DND-41 (cell line): ENCODE data around the gene ARHGAP27.

ENCODE experiments used
- ATAC-seq: fragments of 200-7000 bp; cut with Tn5 transposase; 3 replicates; pipeline ENCODE4 v1.9.1; 2021; ENCODE audit warnings: low read depth; ENCODE audit not compliant: insufficient read depth
- DNase-seq: peaks from one replicate; pipeline ENCODE4 v3.0.0-alpha.2; 2020
- H2AFZ ChIP-seq: 2 replicates; pipeline ENCODE4 v1.6.0; 2012; ENCODE audit warnings: low read depth, low read length
- H3K27ac ChIP-seq: 2 replicates; pipeline ENCODE4 v1.5.1; 2012; ENCODE audit warnings: low read length, inconsistent platforms
- H3K27me3 ChIP-seq: fragments of 200-600 bp; sonication (generic); 2 replicates; pipeline ENCODE4 v1.6.0; 2012; ENCODE audit warnings: low read length, mild to moderate bottlenecking, inconsistent platforms; ENCODE audit not compliant: insufficient read depth, poor library complexity
- H3K36me3 ChIP-seq: 2 replicates; pipeline ENCODE4 v1.5.1; 2012; ENCODE audit warnings: low read length, inconsistent platforms; ENCODE audit not compliant: insufficient read depth
- H3K4me1 ChIP-seq: 2 replicates; pipeline ENCODE4 v1.5.1; 2012; ENCODE audit warnings: mild to moderate bottlenecking, low read length; ENCODE audit not compliant: insufficient read depth
- H3K4me2 ChIP-seq: 2 replicates; pipeline ENCODE4 v1.6.0; 2012; ENCODE audit warnings: mild to moderate bottlenecking, moderate library complexity, low read length, inconsistent platforms; ENCODE audit not compliant: insufficient read depth
- H3K4me3 ChIP-seq, 2 experiments: fragments of 200-600 bp in 1 of 2; shearing (Covaris generic) in 1 of 2; 2 replicates each; pipeline ENCODE4 v1.5.1; 2012 to 2016; ENCODE audit warnings: inconsistent platforms in 2 of 2, low read length in 2 of 2, mild to moderate bottlenecking in 2 of 2, low read depth in 1 of 2, moderate library complexity in 1 of 2
- H3K79me2 ChIP-seq: 2 replicates; pipeline ENCODE4 v1.6.0; 2012; ENCODE audit warnings: low read length, inconsistent platforms; ENCODE audit not compliant: insufficient read depth
- H3K9ac ChIP-seq: 2 replicates; pipeline ENCODE4 v1.6.0; 2012; ENCODE audit warnings: low read depth, mild to moderate bottlenecking, inconsistent platforms, low read length, moderate library complexity
- H3K9me3 ChIP-seq: 2 replicates; pipeline ENCODE4 v1.5.1; 2012; ENCODE audit warnings: low read length, moderate library complexity, mild to moderate bottlenecking, inconsistent platforms; ENCODE audit not compliant: insufficient read depth, severe bottlenecking
- H4K20me1 ChIP-seq: 2 replicates; pipeline ENCODE4 v1.6.0; 2012; ENCODE audit warnings: low read length; ENCODE audit not compliant: insufficient read depth
- EZH2 ChIP-seq: IDR thresholded peaks from 3 replicates; pipeline ENCODE4 v1.6.1; 2012; ENCODE audit warnings: borderline replicate concordance, low read depth, mild to moderate bottlenecking, moderate library complexity, low read length, inconsistent platforms; ENCODE audit not compliant: severe bottlenecking
- TF ChIP-seq, protein P1 (sequence below): IDR thresholded peaks from 2 replicates; pipeline ENCODE4 v1.5.1; 2012; ENCODE audit warnings: borderline replicate concordance, low read length, moderate library complexity, mild to moderate bottlenecking; ENCODE audit not compliant: poor library complexity, severe bottlenecking; ENCODE audit errors: extremely low read depth

Gene ARHGAP27

DNA sequence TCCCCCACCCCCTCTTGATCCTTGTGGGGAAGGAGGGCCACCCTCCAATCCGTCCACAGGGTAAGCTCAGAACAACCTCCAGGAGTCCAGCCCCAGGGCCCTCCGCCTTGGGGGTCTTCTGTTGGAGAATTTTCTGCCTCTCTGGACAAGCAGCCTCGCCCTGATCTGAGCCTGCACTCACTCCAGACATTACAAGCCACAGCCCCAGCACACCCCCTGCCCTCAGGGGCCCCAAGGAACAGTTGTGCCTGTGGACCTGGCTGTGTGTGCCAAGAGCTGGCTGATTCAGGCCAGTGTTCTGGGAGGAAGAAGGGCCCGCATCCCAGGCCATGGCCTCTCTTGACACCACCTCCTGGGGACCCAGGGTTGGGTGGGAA lies 477 bp upstream of the ARHGAP27 start:
- H3K4me3 ChIP-seq, result no peak overlapping the region
- no peak for TF ChIP-seq EZH2
- TF ChIP-seq, protein P1, sequence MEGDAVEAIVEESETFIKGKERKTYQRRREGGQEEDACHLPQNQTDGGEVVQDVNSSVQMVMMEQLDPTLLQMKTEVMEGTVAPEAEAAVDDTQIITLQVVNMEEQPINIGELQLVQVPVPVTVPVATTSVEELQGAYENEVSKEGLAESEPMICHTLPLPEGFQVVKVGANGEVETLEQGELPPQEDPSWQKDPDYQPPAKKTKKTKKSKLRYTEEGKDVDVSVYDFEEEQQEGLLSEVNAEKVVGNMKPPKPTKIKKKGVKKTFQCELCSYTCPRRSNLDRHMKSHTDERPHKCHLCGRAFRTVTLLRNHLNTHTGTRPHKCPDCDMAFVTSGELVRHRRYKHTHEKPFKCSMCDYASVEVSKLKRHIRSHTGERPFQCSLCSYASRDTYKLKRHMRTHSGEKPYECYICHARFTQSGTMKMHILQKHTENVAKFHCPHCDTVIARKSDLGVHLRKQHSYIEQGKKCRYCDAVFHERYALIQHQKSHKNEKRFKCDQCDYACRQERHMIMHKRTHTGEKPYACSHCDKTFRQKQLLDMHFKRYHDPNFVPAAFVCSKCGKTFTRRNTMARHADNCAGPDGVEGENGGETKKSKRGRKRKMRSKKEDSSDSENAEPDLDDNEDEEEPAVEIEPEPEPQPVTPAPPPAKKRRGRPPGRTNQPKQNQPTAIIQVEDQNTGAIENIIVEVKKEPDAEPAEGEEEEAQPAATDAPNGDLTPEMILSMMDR, result no peak
- no peak for ATAC-seq
- peaks cover 15% of the 10 kb centered on the region for H3K36me3 ChIP-seq
- no peak overlapping the region for H3K27ac ChIP-seq
- no peaks in the 10 kb centered on the region for H3K79me2 ChIP-seq
- H4K20me1 ChIP-seq, result no peaks in the 10 kb centered on the region
- H2AFZ ChIP-seq, result no peak overlapping the region
- H3K9ac ChIP-seq, result no peak overlapping the region
- no peaks in the 10 kb centered on the region for H3K27me3 ChIP-seq
- no peak overlapping the region for H3K4me2 ChIP-seq
- H3K4me1 ChIP-seq, result no peaks in the 10 kb centered on the region; the same call in 1 of the 2 replicates
- no peaks in the 10 kb centered on the region for H3K9me3 ChIP-seq
- DNase-seq, result no peak

DNA sequence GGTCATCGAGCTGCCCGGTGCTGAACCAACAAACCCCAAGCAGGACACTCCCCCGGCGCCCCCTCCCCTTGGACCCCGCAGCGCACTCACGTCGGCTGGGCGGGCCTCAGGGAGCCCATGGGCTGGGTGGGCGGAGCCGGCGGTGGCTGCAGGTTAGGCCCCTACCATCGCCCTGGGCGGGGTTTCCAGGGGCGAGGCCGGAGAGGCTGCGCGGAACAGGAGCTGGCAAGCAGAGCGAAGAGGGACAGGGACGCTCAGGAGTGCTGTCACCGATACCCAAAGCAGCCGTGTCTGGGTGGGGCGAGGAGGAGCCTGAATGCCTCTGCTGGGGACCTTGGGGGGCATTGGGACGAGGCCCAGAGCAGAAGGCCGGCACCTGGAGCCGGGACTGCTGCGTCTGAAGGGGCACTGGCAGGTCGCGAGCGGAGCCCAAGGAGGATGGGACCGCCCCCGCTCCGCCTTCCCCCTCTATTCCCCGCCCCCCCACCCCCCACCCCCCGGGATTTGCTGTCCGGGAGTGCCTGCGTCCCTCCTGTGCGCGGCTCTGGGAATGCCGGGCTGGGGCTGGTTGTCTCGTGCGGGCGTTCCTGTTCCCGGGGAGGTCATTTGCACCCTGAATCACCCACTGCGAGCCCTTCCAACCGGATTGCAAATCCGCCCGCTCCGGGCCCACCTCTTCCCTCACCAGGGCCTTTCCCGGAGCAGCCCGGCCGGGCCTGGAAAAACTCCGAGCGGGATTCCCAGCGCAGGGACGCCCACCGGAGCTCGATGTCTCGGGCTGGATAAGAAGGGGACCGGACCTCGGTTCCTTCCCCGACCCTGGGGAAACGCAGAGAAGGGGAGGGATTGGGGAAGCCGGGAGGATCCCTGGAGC lies 902 bp downstream of the ARHGAP27 start:
- Histone ChIP-seq H3K27ac (no peak overlapping the region), H3K4me2 (no peak overlapping the region), H3K79me2 (no peaks in the 10 kb centered on the region), H3K4me3 (no peak overlapping the region), H3K9ac (no peak overlapping the region), H2AFZ (no peak overlapping the region), H3K36me3 (peaks cover 8% of the 10 kb centered on the region), H3K27me3 (no peaks in the 10 kb centered on the region), H3K4me1 (no peaks in the 10 kb centered on the region; the same call in 1 of the 2 replicates), H3K9me3 (no peaks in the 10 kb centered on the region), H4K20me1 (no peaks in the 10 kb centered on the region)
- TF ChIP-seq, protein P1, result no peak
- no peak for TF ChIP-seq EZH2
- DNase-seq (no peak), ATAC-seq (no peak)

DNA sequence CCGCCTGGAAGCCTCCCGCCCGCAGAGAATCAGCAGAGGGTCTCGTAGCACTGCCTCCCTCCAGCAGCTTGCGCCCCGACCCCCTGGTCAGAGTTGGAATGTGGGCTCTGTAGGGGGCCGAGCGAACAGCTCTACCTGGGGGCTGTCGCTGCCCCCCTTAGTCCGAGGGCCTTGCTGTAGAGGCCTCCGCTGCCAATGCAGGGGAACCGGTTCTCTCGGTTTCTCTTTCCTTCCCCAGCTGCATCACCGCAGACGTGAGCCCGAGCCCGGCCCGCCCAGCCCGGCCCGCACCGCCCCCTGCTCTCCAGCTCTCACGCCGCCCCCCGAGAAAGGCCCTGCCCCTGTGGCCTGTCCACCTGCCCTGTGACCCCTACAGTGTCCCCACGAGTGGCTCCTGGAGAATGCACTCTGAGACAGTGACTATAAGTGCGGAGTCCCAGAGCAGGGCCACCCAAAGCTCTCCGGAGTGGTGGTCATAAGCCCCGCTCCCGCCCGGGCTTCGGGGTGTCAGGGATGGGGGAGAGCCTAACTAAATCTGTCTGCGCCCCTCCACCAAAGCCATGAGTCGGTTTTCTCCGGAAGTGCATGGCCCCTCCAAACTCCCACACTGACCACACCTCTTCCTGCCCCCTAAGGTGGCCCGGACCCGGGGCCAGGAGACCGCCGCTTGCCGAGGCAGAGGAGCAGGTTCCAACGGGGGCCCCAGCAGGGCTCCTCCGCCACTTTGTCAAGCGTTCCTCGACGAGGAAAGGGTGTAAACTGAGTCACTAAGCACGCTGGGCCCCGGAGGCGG lies 1.7 kb downstream of the ARHGAP27 start:
- Histone ChIP-seq H3K27me3 (no peaks in the 10 kb centered on the region), H3K9ac (no peak overlapping the region), H4K20me1 (no peaks in the 10 kb centered on the region), H3K9me3 (no peaks in the 10 kb centered on the region), H3K4me1 (no peaks in the 10 kb centered on the region; the same call in 1 of the 2 replicates), H2AFZ (no peak overlapping the region), H3K4me2 (no peak overlapping the region), H3K4me3 (no peak overlapping the region), H3K79me2 (no peaks in the 10 kb centered on the region), H3K27ac (no peak overlapping the region), H3K36me3 (no peaks in the 10 kb centered on the region; the same call in 1 of the 2 replicates)
- no peak for ATAC-seq
- DNase-seq, result no peak
- no peak for TF ChIP-seq EZH2
- TF ChIP-seq, protein P1, result no peak
